ENCODE data around the gene OPA1.

- TF ChIP-seq USF2 (IDR thresholded peaks at IDR 0.05; ENCODE audit: low read length) (no peak), CTCF (IDR thresholded peaks at IDR 0.05; ENCODE audit: control extremely low read depth in 1 of 3, insufficient read depth in 1 of 3, low read depth in 1 of 3, low read length in 3 of 3) (no peak), EZH2 (IDR thresholded peaks at IDR 0.05; ENCODE audit: low read depth, low read length, severe bottlenecking) (no peak), POLR2A (IDR thresholded peaks at IDR 0.05; ENCODE audit: control extremely low read depth in 1 of 2, low read depth in 2 of 2, low read length in 2 of 2) (no peak), SRF (IDR thresholded peaks at IDR 0.05; ENCODE audit: low read depth, low read length) (no peak)
Observed at GRCh38 chr3:193711964-193712598, 119.1 kb downstream of the OPA1 start.

Data from H1 (cell line).